HepG2 (cell line): ENCODE results near the gene ARF6.

Experiments used
- CTCF ChIP-seq: sonication (generic); formaldehyde crosslinking; IDR thresholded peaks from 2 replicates; pipeline ENCODE4 v1.5.0; 2020; ENCODE audit warnings: mild to moderate bottlenecking, missing genetic modification reagents, moderate library complexity
- E2F1 ChIP-seq: sonication (generic); formaldehyde crosslinking; IDR thresholded peaks from 2 replicates; pipeline ENCODE4 v1.5.0; 2020; ENCODE audit warnings: missing genetic modification reagents
- KDM6A ChIP-seq: IDR thresholded peaks from 2 replicates; pipeline ENCODE4 v1.6.1; 2016; ENCODE audit warnings: low read depth
- NFIC ChIP-seq: IDR thresholded peaks from 2 replicates; pipeline ENCODE4 v1.6.1; 2012; ENCODE audit warnings: mild to moderate bottlenecking, low read length, inconsistent platforms
- RARG ChIP-seq: sonication (generic); formaldehyde crosslinking; IDR thresholded peaks from 2 replicates; pipeline ENCODE4 v1.4.0; 2020; ENCODE audit warnings: low read depth, mild to moderate bottlenecking, missing genetic modification reagents
- ZNF121 ChIP-seq: sonication (generic); formaldehyde crosslinking; IDR thresholded peaks from 2 replicates; pipeline ENCODE4 v1.5.0; 2020; ENCODE audit warnings: mild to moderate bottlenecking, missing genetic modification reagents
- ZNF468 ChIP-seq: sonication (generic); formaldehyde crosslinking; IDR thresholded peaks from 2 replicates; pipeline ENCODE4 v1.8.0; 2022; ENCODE audit warnings: mild to moderate bottlenecking, moderate library complexity, missing genetic modification reagents

- TF ChIP-seq KDM6A (CRISPR knock-in tag) (no peak), ZNF468 (CRISPR knock-in tag) (no peak), RARG (no peak), NFIC (no peak), ZNF121 (CRISPR knock-in tag) (no peak), CTCF (CRISPR knock-in tag) (no peak), E2F1 (no peak)
Measured at GRCh38 chr14:49900973-49901372, 8.1 kb downstream of the ARF6 start.
